ENCODE data around the gene CHURC1.

- no peak for TF ChIP-seq CTCF (IDR thresholded peaks at IDR 0.05)
- TF ChIP-seq EZH2 (IDR thresholded peaks at IDR 0.05) = no peak
- TF ChIP-seq EZH2phosphoT487 (IDR thresholded peaks at IDR 0.05) = no peak
These were observed 59.6 kb downstream of the CHURC1 start for GRCh38 chr14:64973826-64974225.

Data from neural progenitor cell (in vitro differentiated cells).